Neural cell (in vitro differentiated cells): ENCODE measurements around the gene PLEKHH2. TPM values are rescaled to one million over a fixed set of nuclear protein-coding genes. Genes with fewer than 3 reads are reported as not detected.

Experiments
- H2AFZ ChIP-seq: fragments of 200-600, 300-800 bp; sonication (generic), shearing (Covaris generic); 2 replicates; pipeline ENCODE4 v1.6.0; 2014; ENCODE audit warnings: low read depth, mild to moderate bottlenecking, antibody characterized with exemption, low read length, moderate library complexity
- H3F3A ChIP-seq: fragments of 200-600 bp; shearing (Covaris generic); 2 replicates; pipeline ENCODE4 v1.6.1; 2016; ENCODE audit warnings: mild to moderate bottlenecking, moderate library complexity, mixed read lengths, antibody characterized with exemption, low read length; ENCODE audit not compliant: insufficient read depth, poor library complexity, severe bottlenecking
- H3K27ac ChIP-seq: fragments of 200-600, 300-800 bp; sonication (generic), shearing (Covaris generic); 2 replicates; pipeline ENCODE4 v1.5.1; 2014; ENCODE audit warnings: mild to moderate bottlenecking, low read length, moderate library complexity
- H3K27me3 ChIP-seq: fragments of 300-800, 200-600 bp; sonication (generic), shearing (Covaris generic); 2 replicates; pipeline ENCODE4 v1.6.0; 2014; ENCODE audit warnings: mild to moderate bottlenecking, low read depth, low read length, moderate library complexity; ENCODE audit not compliant: insufficient read depth
- H3K36me3 ChIP-seq: fragments of 300-800, 200-600 bp; sonication (generic), shearing (Covaris generic); 2 replicates; pipeline ENCODE4 v1.5.1; 2014; ENCODE audit warnings: mild to moderate bottlenecking, antibody characterized with exemption, low read length, moderate library complexity; ENCODE audit not compliant: insufficient read depth
- H3K4me2 ChIP-seq: fragments of 300-800, 200-600 bp; sonication (generic), shearing (Covaris generic); 2 replicates; pipeline ENCODE4 v1.6.0; 2014; ENCODE audit warnings: mild to moderate bottlenecking, low read length
- H3K4me3 ChIP-seq: fragments of 300-800, 200-600 bp; sonication (generic), shearing (Covaris generic); 2 replicates; pipeline ENCODE4 v1.5.1; 2014; ENCODE audit warnings: mild to moderate bottlenecking, low read length, moderate library complexity
- H3K79me2 ChIP-seq: fragments of 200-600 bp; shearing (Covaris generic); replicated peaks from 2 replicates; pipeline ENCODE4 v1.6.0; 2014; ENCODE audit warnings: mild to moderate bottlenecking, low read length, moderate library complexity; ENCODE audit not compliant: insufficient read depth
- H3K9ac ChIP-seq: fragments of 300-800, 200-600 bp; sonication (generic), shearing (Covaris generic); 2 replicates; pipeline ENCODE4 v1.6.1; 2016; ENCODE audit warnings: mild to moderate bottlenecking, low read length, mixed read lengths
- H3K9me2 ChIP-seq: fragments of 200-600 bp; shearing (Covaris generic); 2 replicates; pipeline ENCODE4 v1.6.1; 2016; ENCODE audit warnings: mild to moderate bottlenecking, low read length, mixed read lengths; ENCODE audit not compliant: insufficient read depth
- H3K9me3 ChIP-seq: fragments of 200-600, 300-800 bp; sonication (generic), shearing (Covaris generic); 2 replicates; pipeline ENCODE4 v1.6.1; 2016; ENCODE audit warnings: mild to moderate bottlenecking, mixed run types, low read length, moderate library complexity, mixed read lengths
- H4K20me1 ChIP-seq: fragments of 200-600 bp; shearing (Covaris generic); 2 replicates; pipeline ENCODE4 v1.6.1; 2016; ENCODE audit warnings: mild to moderate bottlenecking, mixed run types; ENCODE audit not compliant: insufficient read depth
- EP300 ChIP-seq: fragments of 450-650 bp; conservative IDR thresholded peaks from 2 replicates; pipeline ENCODE4 v1.6.1; 2014; ENCODE audit warnings: antibody characterized with exemption, mild to moderate bottlenecking, moderate library complexity; ENCODE audit not compliant: poor library complexity, severe bottlenecking
- EZH2 ChIP-seq: fragments of 200-600, 300-800 bp; shearing (Covaris generic), sonication (generic); IDR thresholded peaks from 2 replicates; pipeline ENCODE4 v1.6.1; 2014; ENCODE audit warnings: antibody characterized with exemption, low read length, borderline replicate concordance, mild to moderate bottlenecking; ENCODE audit not compliant: insufficient read depth, poor library complexity, severe bottlenecking
- MXI1 ChIP-seq: fragments of 450-650 bp; conservative IDR thresholded peaks from 2 replicates; pipeline ENCODE4 v1.6.1; 2014; ENCODE audit warnings: antibody characterized with exemption, mild to moderate bottlenecking; ENCODE audit not compliant: poor library complexity, severe bottlenecking
- POLR2AphosphoS5 ChIP-seq: IDR thresholded peaks from 2 replicates; pipeline ENCODE4 v1.6.1; 2012
- RAD21 ChIP-seq: fragments of 450-650 bp; conservative IDR thresholded peaks from 2 replicates; pipeline ENCODE4 v1.6.1; 2014; ENCODE audit warnings: antibody characterized with exemption, mild to moderate bottlenecking, moderate library complexity
- REST ChIP-seq: IDR thresholded peaks from 2 replicates; pipeline ENCODE4 v1.6.1; 2012; ENCODE audit warnings: borderline replicate concordance
- SMC3 ChIP-seq: fragments of 450-650 bp; conservative IDR thresholded peaks from 2 replicates; pipeline ENCODE4 v1.6.1; 2014; ENCODE audit warnings: antibody characterized with exemption, mild to moderate bottlenecking, moderate library complexity; ENCODE audit not compliant: poor library complexity
- TAF1 ChIP-seq: IDR thresholded peaks from 2 replicates; pipeline ENCODE4 v1.6.1; 2012; ENCODE audit warnings: low read depth
- polyA plus RNA-seq: library from polyadenylated mRNA; depleted of rRNA; stranded (reverse); fragments of >200 nt; gene quantifications from 2 replicates; pipeline ENCODE4 v1.2.3, GENCODE V29; 2014
- TF ChIP-seq, protein P1 (sequence below): fragments of 450-650 bp; IDR thresholded peaks from 2 replicates; pipeline ENCODE4 v1.5.1; 2014; ENCODE audit warnings: antibody characterized with exemption, mild to moderate bottlenecking, moderate library complexity; ENCODE audit not compliant: poor library complexity, severe bottlenecking

Gene PLEKHH2
- polyA plus RNA-seq, 1 donor from 2014 or later, result 0.50 TPM

GRCh38 chr2:43727634-43728014 is 90.6 kb downstream of the PLEKHH2 start:
- H3K4me3 ChIP-seq, result no peak overlapping the region
- TF ChIP-seq TAF1 (no peak), REST (no peak), RAD21 (no peak), POLR2AphosphoS5 (no peak), EP300 (no peak), SMC3 (no peak), EZH2 (no peak), MXI1 (no peak)
- TF ChIP-seq, protein P1, sequence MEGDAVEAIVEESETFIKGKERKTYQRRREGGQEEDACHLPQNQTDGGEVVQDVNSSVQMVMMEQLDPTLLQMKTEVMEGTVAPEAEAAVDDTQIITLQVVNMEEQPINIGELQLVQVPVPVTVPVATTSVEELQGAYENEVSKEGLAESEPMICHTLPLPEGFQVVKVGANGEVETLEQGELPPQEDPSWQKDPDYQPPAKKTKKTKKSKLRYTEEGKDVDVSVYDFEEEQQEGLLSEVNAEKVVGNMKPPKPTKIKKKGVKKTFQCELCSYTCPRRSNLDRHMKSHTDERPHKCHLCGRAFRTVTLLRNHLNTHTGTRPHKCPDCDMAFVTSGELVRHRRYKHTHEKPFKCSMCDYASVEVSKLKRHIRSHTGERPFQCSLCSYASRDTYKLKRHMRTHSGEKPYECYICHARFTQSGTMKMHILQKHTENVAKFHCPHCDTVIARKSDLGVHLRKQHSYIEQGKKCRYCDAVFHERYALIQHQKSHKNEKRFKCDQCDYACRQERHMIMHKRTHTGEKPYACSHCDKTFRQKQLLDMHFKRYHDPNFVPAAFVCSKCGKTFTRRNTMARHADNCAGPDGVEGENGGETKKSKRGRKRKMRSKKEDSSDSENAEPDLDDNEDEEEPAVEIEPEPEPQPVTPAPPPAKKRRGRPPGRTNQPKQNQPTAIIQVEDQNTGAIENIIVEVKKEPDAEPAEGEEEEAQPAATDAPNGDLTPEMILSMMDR, result no peak
- no peak overlapping the region for H3K4me2 ChIP-seq
- no peaks in the 10 kb centered on the region for H3K9me3 ChIP-seq
- H3K27ac ChIP-seq, result no peak overlapping the region
- no peaks in the 10 kb centered on the region for H4K20me1 ChIP-seq
- H3K36me3 ChIP-seq, result no peaks in the 10 kb centered on the region
- no peaks in the 10 kb centered on the region for H3K27me3 ChIP-seq
- no peak overlapping the region for H2AFZ ChIP-seq
- no peaks in the 10 kb centered on the region for H3F3A ChIP-seq
- H3K9ac ChIP-seq, result no peak overlapping the region
- H3K79me2 ChIP-seq, result no peaks in the 10 kb centered on the region
- no peaks in the 10 kb centered on the region for H3K9me2 ChIP-seq

GRCh38 chr2:43729491-43730174 is 92.6 kb downstream of the PLEKHH2 start:
- no peak for TF ChIP-seq MXI1
- Histone ChIP-seq H3F3A (no peaks in the 10 kb centered on the region), H3K27me3 (no peaks in the 10 kb centered on the region), H3K79me2 (no peaks in the 10 kb centered on the region), H3K36me3 (no peaks in the 10 kb centered on the region), H3K9me3 (no peaks in the 10 kb centered on the region), H3K4me3 (no peak overlapping the region), H3K9ac (no peak overlapping the region), H2AFZ (no peak overlapping the region), H4K20me1 (no peaks in the 10 kb centered on the region), H3K4me2 (no peak overlapping the region), H3K27ac (no peak overlapping the region), H3K9me2 (no peaks in the 10 kb centered on the region)

DNA sequence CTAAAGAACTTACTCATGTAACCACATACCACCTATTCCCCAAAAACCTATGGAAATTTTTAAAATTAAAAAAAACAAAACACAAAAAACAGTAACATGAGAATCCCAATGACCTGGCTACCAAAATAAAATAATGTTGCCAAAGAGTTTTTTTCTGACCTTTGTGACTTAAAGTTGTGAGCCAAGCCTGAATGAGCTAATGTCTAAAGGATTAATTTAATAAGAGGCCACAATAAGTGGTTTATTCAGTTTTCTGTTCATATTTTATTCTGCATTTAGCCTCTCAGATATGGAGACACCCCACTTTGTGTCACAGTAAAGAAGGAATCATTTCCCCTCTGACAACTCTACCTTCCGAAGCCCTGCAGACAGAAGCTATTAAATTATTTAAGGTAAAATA is 94.2 kb downstream of the PLEKHH2 start:
- TF ChIP-seq EZH2 (no peak), MXI1 (no peak), REST (no peak), TAF1 (no peak), POLR2AphosphoS5 (no peak), EP300 (no peak), RAD21 (no peak), SMC3 (no peak)
- TF ChIP-seq, protein P1, result no peak
- Histone ChIP-seq H2AFZ (no peak overlapping the region), H3K9ac (no peak overlapping the region), H3K79me2 (no peaks in the 10 kb centered on the region), H3K4me2 (no peak overlapping the region), H3K36me3 (no peaks in the 10 kb centered on the region), H3K9me3 (no peaks in the 10 kb centered on the region), H3K27me3 (no peaks in the 10 kb centered on the region), H4K20me1 (no peaks in the 10 kb centered on the region), H3K9me2 (no peaks in the 10 kb centered on the region), H3K27ac (no peak overlapping the region), H3F3A (no peaks in the 10 kb centered on the region), H3K4me3 (no peak overlapping the region)
